Body of pancreas (tissue), 4 donors: ENCODE measurements around the gene BMP8B.

Experiments used
- CTCF ChIP-seq, 7 experiments: fragments of 450-650 bp in 4 of 7; fragments of 200-600 bp in 3 of 7; sonication (generic) in 3 of 7; IDR thresholded peaks; one replicate each; pipeline ENCODE4 v1.5.1; 2016 to 2019; ENCODE audit warnings: antibody characterized with exemption in 7 of 7
- POLR2A ChIP-seq, 3 donors: fragments of 450-650 bp; IDR thresholded peaks; one replicate each; pipeline ENCODE4 v1.6.1; 2016; ENCODE audit warnings: antibody characterized with exemption in 3 of 3, mild to moderate bottlenecking in 2 of 3

GRCh38 chr1:39781349-39781715, 7.3 kb downstream of the BMP8B start:
- TF ChIP-seq CTCF (IDR thresholded peaks at IDR 0.05) (no peak), POLR2A (IDR thresholded peaks at IDR 0.05) (no peak)
